ENCODE results near the gene ERO1B. TPM values are rescaled to one million over a fixed set of nuclear protein-coding genes. Genes with fewer than 3 reads are reported as not detected.

ERO1B gene
- total RNA-seq, 2 experiments from 2014 or later = 7.0 to 11.0 TPM

GRCh38 chr1:236251587-236251986 is 30.2 kb downstream of the ERO1B start:
- 0 out of 2 replicates have a peak, but pooled peaks cover 5% of the 10 kb centered on the region for H3K36me3 ChIP-seq (ENCODE audit: insufficient read depth, low read length)
- ChIA-PET CTCF (ENCODE audit: unreplicated experiment) (no interaction called here), POLR2A (interaction anchor here (0.9 kb wide), 1 partner anchor 14 kb away, joined by 3 read pairs; no protein-coding TSS in a partner anchor)
- no peak overlapping the region for H3K4me3 ChIP-seq (ENCODE audit: low read depth, low read length, poor library complexity, severe bottlenecking)
- no peak overlapping the region for H3K27ac ChIP-seq (ENCODE audit: low read depth, low read length, poor library complexity, severe bottlenecking)
- H2AFZ ChIP-seq (ENCODE audit: low read length) = no peak overlapping the region
- no peak for DNase-seq (ENCODE audit: low spot score)
- H3K4me1 ChIP-seq (ENCODE audit: insufficient read depth, low read length, poor library complexity, severe bottlenecking) = peaks cover 9% of the 10 kb centered on the region
- intact Hi-C loops (cut with micrococcal nuclease; ENCODE audit: unreplicated experiment) = no loop called here
- H3K4me2 ChIP-seq (ENCODE audit: low read length) = no peak overlapping the region
- TF ChIP-seq CTCF (conservative IDR thresholded peaks at IDR 0.05; ENCODE audit: low read length) = no peak
- TF ChIP-seq EZH2phosphoT487 (IDR thresholded peaks at IDR 0.05; ENCODE audit: borderline replicate concordance, low read depth, low read length) = no peak
- BruUV-seq (replicated peaks) = no TSS peak
- no peaks in the 10 kb centered on the region for H4K20me1 ChIP-seq (ENCODE audit: insufficient read depth, low read length)
- H3K9me2 ChIP-seq (ENCODE audit: insufficient read depth, low read length) = no peaks in the 10 kb centered on the region
- no peaks in the 10 kb centered on the region for H3K9me3 ChIP-seq (ENCODE audit: low read length)
- H3K79me2 ChIP-seq (ENCODE audit: insufficient read depth, low read depth, low read length) = no peaks in the 10 kb centered on the region

DNA sequence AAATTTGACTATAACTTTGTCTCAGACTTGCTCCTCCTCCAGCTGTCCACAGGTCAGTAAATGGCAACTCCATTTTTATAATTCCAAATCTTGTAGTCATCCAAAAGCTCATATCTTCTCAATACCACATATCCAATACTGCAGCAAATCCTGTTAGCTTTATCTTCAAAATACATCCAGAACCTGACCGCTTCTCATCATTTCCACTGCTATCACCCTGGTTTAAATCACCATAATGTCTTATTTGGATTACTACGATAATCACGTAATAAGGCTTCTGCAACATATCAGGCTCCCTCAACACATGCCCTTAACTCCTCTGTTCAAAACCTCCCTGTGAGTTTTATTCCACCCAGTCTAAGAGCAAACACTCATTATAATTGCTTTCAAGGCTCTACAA is 34.5 kb downstream of the ERO1B start:
- POLR2A ChIA-PET = no interaction called here
- H3K4me1 ChIP-seq (ENCODE audit: insufficient read depth, low read length, poor library complexity, severe bottlenecking) = no peaks in the 10 kb centered on the region
- no peak for DNase-seq (ENCODE audit: low spot score)
- H2AFZ ChIP-seq (ENCODE audit: low read length) = no peak overlapping the region
- BruUV-seq (replicated peaks) = no TSS peak
- TF ChIP-seq EZH2phosphoT487 (IDR thresholded peaks at IDR 0.05; ENCODE audit: borderline replicate concordance, low read depth, low read length) (no peak), CTCF (conservative IDR thresholded peaks at IDR 0.05; ENCODE audit: low read length) (no peak)
- no peaks in the 10 kb centered on the region for H4K20me1 ChIP-seq (ENCODE audit: insufficient read depth, low read length)
- H3K79me2 ChIP-seq (ENCODE audit: insufficient read depth, low read depth, low read length) = no peaks in the 10 kb centered on the region
- CTCF ChIA-PET (ENCODE audit: unreplicated experiment) = no interaction called here
- H3K27ac ChIP-seq (ENCODE audit: low read depth, low read length, poor library complexity, severe bottlenecking) = no peak overlapping the region
- intact Hi-C loops (cut with micrococcal nuclease; ENCODE audit: unreplicated experiment) = no loop called here
- H3K9me3 ChIP-seq (ENCODE audit: low read length) = no peaks in the 10 kb centered on the region
- peaks cover 10% of the 10 kb centered on the region for H3K36me3 ChIP-seq (ENCODE audit: insufficient read depth, low read length)
- H3K4me3 ChIP-seq (ENCODE audit: low read depth, low read length, poor library complexity, severe bottlenecking) = no peak overlapping the region
- no peak overlapping the region for H3K4me2 ChIP-seq (ENCODE audit: low read length)
- 0 out of 2 replicates have a peak, but pooled peaks cover 3% of the 10 kb centered on the region for H3K9me2 ChIP-seq (ENCODE audit: insufficient read depth, low read length)

- Histone ChIP-seq H2AFZ (ENCODE audit: low read length) (no peak overlapping the region), H3K4me1 (ENCODE audit: insufficient read depth, low read length, poor library complexity, severe bottlenecking) (no peaks in the 10 kb centered on the region), H3K9me2 (ENCODE audit: insufficient read depth, low read length) (0 out of 2 replicates have a peak, but pooled peaks cover 3% of the 10 kb centered on the region), H4K20me1 (ENCODE audit: insufficient read depth, low read length) (no peaks in the 10 kb centered on the region), H3K36me3 (ENCODE audit: insufficient read depth, low read length) (peaks cover 4% of the 10 kb centered on the region), H3K27ac (ENCODE audit: low read depth, low read length, poor library complexity, severe bottlenecking) (no peak overlapping the region), H3K4me2 (ENCODE audit: low read length) (no peak overlapping the region), H3K79me2 (ENCODE audit: insufficient read depth, low read depth, low read length) (no peaks in the 10 kb centered on the region), H3K4me3 (ENCODE audit: low read depth, low read length, poor library complexity, severe bottlenecking) (no peak overlapping the region), H3K9me3 (ENCODE audit: low read length) (no peaks in the 10 kb centered on the region)
- no peak for TF ChIP-seq CTCF (conservative IDR thresholded peaks at IDR 0.05; ENCODE audit: low read length)
- TF ChIP-seq EZH2phosphoT487 (IDR thresholded peaks at IDR 0.05; ENCODE audit: borderline replicate concordance, low read depth, low read length) = no peak
- intact Hi-C loops (cut with micrococcal nuclease; ENCODE audit: unreplicated experiment) = no loop called here
- no TSS peak for BruUV-seq (replicated peaks)
- ChIA-PET POLR2A (interaction anchor here (1.7 kb wide), 1 partner anchor 8 kb away, joined by 4 read pairs; no protein-coding TSS in a partner anchor), CTCF (ENCODE audit: unreplicated experiment) (no interaction called here)
- no peak for DNase-seq (ENCODE audit: low spot score)
Measured at GRCh38 chr1:236242568-236242967, 39.2 kb downstream of the ERO1B start.

All from OCI-LY7 (cell line).